ENCODE results near the gene GPD2. TPM values are rescaled to one million over a fixed set of nuclear protein-coding genes. Genes with fewer than 3 reads are reported as not detected.

The GPD2 gene
- total RNA-seq, 6 experiments from 2014 or later = 3.2 to 8.8 (median 4.8) TPM

- Histone ChIP-seq H3K9me3 (no peaks in the 10 kb centered on the region), H3K4me1 (no peaks in the 10 kb centered on the region), H3K27ac (no peak overlapping the region), H3K36me3 (no peaks in the 10 kb centered on the region), H3K4me3 (no peak overlapping the region), H3K27me3 (no peaks in the 10 kb centered on the region)
- no peak for TF ChIP-seq POLR2A (IDR thresholded peaks at IDR 0.05)
- TF ChIP-seq CTCF (IDR thresholded peaks at IDR 0.05) = peak; percentile 46 to 61 (median 58)
- intact Hi-C loops (cut with DNase I) = no loop called here
- peak; percentile 81 to 84 (median 84) for ATAC-seq
- WGBS (ENCODE audit: insufficient coverage, low coverage, low lambda C conversion rate, missing lambda C conversion rate) = 27% methylated on average over 10 of the region's 10 CpGs
- no peak for DNase-seq
Measured at GRCh38 chr2:156589381-156590079, 153.4 kb downstream of the GPD2 start.

DNA sequence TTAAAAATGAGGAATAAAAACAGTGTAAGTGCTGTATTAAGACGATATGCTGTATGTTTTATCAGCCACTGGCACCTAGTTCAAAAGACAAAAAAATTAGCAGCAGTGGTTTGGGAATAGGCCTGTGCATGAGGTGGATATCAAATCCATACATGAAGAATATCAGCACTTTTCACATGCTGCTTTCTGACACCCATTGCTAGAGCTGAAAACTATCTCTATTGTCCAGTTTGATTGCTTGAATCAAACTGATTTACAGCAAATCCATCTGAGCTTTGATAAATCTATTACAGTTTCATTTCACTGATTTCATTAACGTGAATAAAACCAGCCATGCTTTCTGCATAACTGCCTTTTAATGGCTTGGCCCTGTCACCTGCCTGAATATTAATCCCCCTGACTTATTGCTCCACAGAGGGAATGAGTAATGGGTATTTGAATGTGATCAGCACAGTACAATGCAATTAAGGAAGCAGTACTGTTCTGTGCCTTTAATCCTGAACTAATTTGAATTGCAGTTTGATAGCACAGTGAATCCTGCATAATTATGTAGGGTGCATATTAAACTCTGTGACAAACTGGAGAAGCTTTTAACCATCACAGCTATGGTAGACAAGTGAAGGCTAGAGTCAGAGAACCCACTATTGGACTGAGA lies 154.0 kb downstream of the GPD2 start:
- no peaks in the 10 kb centered on the region for H3K27me3 ChIP-seq
- H3K27ac ChIP-seq = no peak overlapping the region
- H3K4me1 ChIP-seq = no peaks in the 10 kb centered on the region
- intact Hi-C loops (cut with DNase I) = no loop called here
- 63% methylated on average over 2 of the region's 2 CpGs for WGBS (ENCODE audit: insufficient coverage, low coverage, low lambda C conversion rate, missing lambda C conversion rate)
- H3K4me3 ChIP-seq = no peak overlapping the region
- ATAC-seq (no peak), DNase-seq (no peak)
- no peaks in the 10 kb centered on the region for H3K9me3 ChIP-seq
- TF ChIP-seq CTCF (IDR thresholded peaks at IDR 0.05) = no peak
- no peak for TF ChIP-seq POLR2A (IDR thresholded peaks at IDR 0.05)
- H3K36me3 ChIP-seq = no peaks in the 10 kb centered on the region

DNA sequence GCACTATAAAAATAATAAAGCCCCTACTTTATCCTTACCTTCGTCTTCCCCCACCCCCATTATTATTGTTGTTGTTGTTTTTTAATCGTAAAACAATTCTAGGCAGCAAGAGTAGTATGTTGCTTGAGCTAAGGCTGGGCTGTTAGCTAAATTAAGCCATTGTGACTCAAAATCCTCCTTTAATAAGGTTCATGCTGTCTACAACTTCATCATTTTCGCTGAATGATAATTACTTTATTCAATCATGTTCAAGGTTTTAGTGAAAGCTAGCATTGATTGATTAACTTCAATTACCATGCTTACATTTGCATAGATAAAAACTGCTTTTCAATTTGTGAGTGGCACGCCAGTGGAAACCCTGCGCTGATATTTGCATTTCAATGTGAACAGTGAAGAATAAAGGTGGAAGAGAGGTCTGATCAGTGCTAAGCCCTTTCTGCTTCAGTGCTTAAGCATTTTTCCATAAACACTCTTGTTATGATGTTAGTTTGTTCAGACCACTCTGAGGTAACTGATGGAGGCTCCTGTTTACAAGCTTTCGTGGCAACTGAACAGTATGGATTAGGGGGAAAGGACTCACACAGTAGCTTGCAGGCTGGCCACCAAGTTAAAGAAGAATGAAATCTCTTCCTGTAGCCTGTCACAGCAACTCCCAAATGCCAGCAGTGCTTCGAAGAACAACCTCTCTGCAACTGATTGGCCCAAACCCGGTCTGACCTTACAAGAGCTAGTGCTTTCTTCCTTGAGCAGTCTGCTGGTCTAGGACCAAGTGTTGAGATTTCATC lies 156.8 kb downstream of the GPD2 start:
- ATAC-seq = no peak
- DNase-seq = no peak
- Histone ChIP-seq H3K27me3 (no peaks in the 10 kb centered on the region), H3K9me3 (no peaks in the 10 kb centered on the region), H3K4me1 (no peaks in the 10 kb centered on the region), H3K27ac (no peak overlapping the region), H3K36me3 (no peaks in the 10 kb centered on the region), H3K4me3 (no peak overlapping the region)
- WGBS (ENCODE audit: insufficient coverage, low coverage, low lambda C conversion rate, missing lambda C conversion rate) = 91% methylated on average over 8 of the region's 8 CpGs
- TF ChIP-seq POLR2A (IDR thresholded peaks at IDR 0.05) = no peak
- no peak for TF ChIP-seq CTCF (IDR thresholded peaks at IDR 0.05)
- intact Hi-C loops (cut with DNase I) = no loop called here

DNA sequence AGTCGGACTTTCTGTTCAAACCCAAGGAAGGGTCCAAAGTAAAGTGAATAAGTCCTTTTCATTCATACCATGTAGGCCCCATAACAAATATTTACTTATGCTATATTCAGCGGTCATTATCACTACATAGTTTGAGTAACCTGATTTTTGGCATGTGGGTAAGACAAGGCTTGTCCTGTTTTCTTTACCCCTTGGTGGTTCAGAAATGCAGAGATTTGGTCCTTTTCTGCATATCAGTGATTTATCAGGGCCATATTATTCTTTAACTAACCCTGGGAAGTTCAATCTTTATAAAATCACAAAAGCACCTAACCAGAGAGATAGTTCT lies 157.4 kb downstream of the GPD2 start:
- Histone ChIP-seq H3K4me3 (no peak overlapping the region), H3K27ac (no peak overlapping the region), H3K27me3 (no peaks in the 10 kb centered on the region), H3K36me3 (no peaks in the 10 kb centered on the region), H3K4me1 (no peaks in the 10 kb centered on the region), H3K9me3 (no peaks in the 10 kb centered on the region)
- TF ChIP-seq POLR2A (IDR thresholded peaks at IDR 0.05) = no peak
- TF ChIP-seq CTCF (IDR thresholded peaks at IDR 0.05) = no peak
- intact Hi-C loops (cut with DNase I) = no loop called here
- WGBS (ENCODE audit: insufficient coverage, low coverage, low lambda C conversion rate, missing lambda C conversion rate) = 86% methylated on average over 2 of the region's 2 CpGs
- DNase-seq = no peak
- no peak for ATAC-seq
